NB4 (cell line): ENCODE results near the gene NCCRP1.
"Not testable (repeated sequence)": the region's sequence is repeated elsewhere in the genome, so short reads cannot be mapped to it uniquely, and the experiment has no call there.

Experiments
- DNase-seq: peaks from one replicate; pipeline ENCODE4 v3.0.0; 2010; ENCODE audit warnings: low read depth
- H3K4me3 ChIP-seq: one replicate; pipeline ENCODE4 v1.5.1; 2011; ENCODE audit warnings: mild to moderate bottlenecking, low read depth, low read length, moderate library complexity
- MYC ChIP-seq: IDR thresholded peaks from 2 replicates; pipeline ENCODE4 v1.6.1; 2011; ENCODE audit warnings: low read depth, low read length
- POLR2A ChIP-seq: IDR thresholded peaks from 2 replicates; pipeline ENCODE4 v1.6.1; 2011; ENCODE audit warnings: mild to moderate bottlenecking; ENCODE audit not compliant: insufficient read length; ENCODE audit errors: extremely low read depth
- TF ChIP-seq, protein P1 (sequence below): IDR thresholded peaks from one replicate; pipeline ENCODE4 v1.5.1; 2012; ENCODE audit warnings: low read depth, low read length
- TF ChIP-seq, protein P2 (sequence below): IDR thresholded peaks from 2 replicates; pipeline ENCODE4 v1.6.1; 2011; ENCODE audit warnings: low read depth, low read length

The NCCRP1 gene

DNA sequence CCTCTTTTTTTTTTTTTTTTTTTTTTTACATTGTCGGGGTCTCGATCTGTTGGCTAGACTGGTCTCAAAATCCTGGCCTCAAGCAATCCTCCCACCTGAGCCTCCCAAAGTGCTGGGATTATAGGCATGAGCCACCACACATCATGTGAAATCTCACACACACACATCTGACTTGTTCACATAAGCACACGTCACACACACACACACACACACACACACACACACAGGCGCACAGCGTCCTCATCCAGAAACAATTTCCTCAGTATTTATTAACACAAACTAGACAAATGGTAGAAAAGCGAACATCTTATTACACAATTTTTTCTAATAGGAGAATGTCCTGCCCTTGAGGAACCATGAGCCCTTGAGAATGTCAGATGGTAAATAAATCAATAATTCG, 12.4 kb downstream of the NCCRP1 start:
- TF ChIP-seq POLR2A: no peak
- TF ChIP-seq, protein P1, sequence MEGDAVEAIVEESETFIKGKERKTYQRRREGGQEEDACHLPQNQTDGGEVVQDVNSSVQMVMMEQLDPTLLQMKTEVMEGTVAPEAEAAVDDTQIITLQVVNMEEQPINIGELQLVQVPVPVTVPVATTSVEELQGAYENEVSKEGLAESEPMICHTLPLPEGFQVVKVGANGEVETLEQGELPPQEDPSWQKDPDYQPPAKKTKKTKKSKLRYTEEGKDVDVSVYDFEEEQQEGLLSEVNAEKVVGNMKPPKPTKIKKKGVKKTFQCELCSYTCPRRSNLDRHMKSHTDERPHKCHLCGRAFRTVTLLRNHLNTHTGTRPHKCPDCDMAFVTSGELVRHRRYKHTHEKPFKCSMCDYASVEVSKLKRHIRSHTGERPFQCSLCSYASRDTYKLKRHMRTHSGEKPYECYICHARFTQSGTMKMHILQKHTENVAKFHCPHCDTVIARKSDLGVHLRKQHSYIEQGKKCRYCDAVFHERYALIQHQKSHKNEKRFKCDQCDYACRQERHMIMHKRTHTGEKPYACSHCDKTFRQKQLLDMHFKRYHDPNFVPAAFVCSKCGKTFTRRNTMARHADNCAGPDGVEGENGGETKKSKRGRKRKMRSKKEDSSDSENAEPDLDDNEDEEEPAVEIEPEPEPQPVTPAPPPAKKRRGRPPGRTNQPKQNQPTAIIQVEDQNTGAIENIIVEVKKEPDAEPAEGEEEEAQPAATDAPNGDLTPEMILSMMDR: no peak
- TF ChIP-seq, protein P2, sequence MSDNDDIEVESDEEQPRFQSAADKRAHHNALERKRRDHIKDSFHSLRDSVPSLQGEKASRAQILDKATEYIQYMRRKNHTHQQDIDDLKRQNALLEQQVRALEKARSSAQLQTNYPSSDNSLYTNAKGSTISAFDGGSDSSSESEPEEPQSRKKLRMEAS: no peak
- no peak for TF ChIP-seq MYC
- H3K4me3 ChIP-seq: no peak overlapping the region
- no peak for DNase-seq

DNA sequence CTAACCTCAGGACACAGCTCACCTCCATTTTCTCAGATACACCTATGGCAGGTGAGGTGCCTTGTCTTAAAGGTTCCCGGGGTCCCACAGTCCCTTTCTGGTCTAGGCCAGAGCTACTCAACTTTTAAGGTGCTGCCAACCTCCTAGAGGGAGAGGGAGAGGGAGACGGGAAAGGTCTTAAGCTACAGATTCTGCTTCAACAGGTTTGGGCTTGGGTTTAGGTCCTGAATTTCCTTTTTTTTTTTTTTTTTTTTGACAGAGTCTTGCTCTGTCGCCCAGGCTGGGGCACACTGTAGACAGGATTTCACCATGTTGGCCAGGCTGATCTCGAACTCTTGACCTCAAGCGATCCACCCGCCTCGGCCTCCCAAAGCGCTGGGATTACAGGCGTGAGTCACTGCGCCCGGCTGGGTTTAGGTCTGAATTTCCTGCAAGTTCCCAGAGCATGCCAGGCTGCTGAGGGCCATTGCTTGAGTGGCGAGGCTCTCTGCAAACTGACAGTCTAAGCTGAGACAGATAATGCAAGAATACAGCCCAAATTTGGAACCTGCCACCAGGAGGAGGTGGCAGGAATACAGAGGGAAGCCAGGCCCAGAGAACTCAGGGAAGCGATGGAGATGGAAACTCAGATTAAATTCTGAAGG, 15.1 kb downstream of the NCCRP1 start:
- no peak overlapping the region for H3K4me3 ChIP-seq
- TF ChIP-seq, protein P1: no peak
- no peak for TF ChIP-seq MYC
- TF ChIP-seq, protein P2: no peak
- no peak for TF ChIP-seq POLR2A
- no peak for DNase-seq

DNA sequence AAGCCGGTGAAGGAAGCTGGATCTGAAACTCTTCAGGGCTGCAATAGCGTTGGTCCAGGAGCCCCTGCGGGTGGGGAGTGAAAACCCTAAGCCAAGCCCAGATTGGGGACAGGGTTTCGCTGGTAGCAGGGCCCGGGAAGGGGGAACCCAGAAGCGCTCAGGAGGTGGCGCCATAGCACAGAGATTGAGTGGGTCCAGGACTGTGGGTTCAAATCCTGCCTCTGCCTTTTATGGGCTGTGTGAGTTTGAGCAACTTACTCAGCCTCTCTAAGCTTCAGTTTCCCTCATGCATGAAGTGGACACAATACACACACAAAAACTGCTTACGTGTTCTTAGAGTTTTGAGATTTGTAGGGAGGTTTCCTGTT, 15.6 kb downstream of the NCCRP1 start:
- TF ChIP-seq, protein P1: peak; percentile 50
- TF ChIP-seq, protein P2: no peak
- peak; percentile 55 for DNase-seq
- no peak overlapping the region for H3K4me3 ChIP-seq

DNA sequence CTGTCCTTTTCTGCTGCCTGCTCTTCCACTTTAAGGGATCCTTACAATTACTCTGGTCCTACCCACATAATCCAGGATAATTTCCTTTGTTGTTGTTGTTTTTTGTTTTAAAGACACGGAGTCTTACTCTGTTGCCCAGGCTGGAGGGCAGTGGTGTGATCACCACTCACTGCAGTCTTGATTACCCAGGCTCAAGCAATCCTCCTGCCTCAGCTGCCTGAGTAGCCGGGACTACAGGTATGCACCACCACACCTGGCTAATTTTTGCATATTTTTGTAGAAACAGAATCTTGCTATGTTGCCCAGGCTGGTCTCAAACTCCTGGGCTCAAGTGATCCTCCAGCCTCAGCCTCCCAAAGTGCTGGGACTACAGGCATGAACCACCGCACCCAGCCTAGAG, 18.6 kb downstream of the NCCRP1 start:
- not testable (repeated sequence) for H3K4me3 ChIP-seq, DNase-seq

DNA sequence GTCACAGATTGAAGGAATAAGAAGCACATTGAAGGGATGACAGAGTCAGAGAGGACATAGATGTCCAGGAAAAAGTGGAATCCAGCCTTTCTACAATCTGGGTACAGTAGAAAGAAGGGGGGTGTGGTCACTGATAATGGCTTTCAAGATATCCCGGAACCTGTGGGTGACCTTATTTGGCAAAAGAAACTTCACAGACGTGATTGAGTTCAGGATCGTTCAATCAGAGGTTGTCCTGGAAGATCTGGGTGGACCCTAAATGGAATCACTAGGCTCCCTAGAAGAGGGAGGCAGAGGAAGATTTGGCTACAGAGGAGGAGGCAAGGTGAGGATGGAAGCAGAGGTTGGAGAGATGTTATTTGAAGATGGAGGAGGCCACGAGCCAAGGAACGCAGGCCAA, 20.3 kb downstream of the NCCRP1 start:
- no peak for DNase-seq
- TF ChIP-seq POLR2A (no peak), MYC (no peak)
- TF ChIP-seq, protein P1: no peak
- TF ChIP-seq, protein P2: no peak

DNA sequence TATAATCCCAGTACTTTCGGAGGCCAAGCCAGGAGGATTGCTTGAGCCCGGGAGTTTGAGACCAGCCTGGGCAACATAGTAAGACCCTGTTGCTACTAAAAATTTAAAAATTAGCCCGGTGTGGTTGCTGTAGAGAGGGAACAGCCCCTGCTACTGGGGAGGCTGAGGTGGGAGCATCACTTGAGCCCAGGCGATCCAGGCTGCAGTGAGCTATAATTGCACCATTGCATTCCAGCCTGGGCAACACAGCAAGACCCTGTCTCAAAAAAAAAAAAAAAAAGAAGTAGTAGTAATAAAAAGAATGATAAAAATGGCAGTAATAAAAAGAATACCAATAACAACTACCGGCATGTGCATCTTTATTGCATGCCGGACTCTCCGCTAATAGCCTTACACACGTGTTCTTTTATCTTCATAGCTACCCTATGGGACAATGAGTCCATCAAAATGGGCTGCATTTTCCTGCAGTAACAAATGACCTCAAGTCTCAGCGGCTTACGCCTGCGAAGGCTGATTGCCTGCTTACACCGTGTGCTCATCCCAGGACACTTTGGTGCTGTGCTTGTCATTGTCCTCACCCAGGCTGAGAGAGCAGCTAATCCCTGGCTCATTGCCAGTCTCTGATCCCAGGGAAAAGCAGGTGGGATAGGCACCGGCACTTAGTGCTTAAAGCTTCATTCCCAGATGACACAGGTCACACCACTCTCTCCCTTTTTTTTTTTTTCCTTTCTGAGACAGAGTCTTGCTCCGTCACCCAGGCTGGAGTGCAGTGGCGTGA, 21.7 kb downstream of the NCCRP1 start:
- TF ChIP-seq POLR2A: no peak
- no peak for TF ChIP-seq MYC
- no peak for DNase-seq
- no peak overlapping the region for H3K4me3 ChIP-seq

More for the DNA sequence above, 20.3 kb downstream of the NCCRP1 start:
- no peak overlapping the region for H3K4me3 ChIP-seq

DNA sequence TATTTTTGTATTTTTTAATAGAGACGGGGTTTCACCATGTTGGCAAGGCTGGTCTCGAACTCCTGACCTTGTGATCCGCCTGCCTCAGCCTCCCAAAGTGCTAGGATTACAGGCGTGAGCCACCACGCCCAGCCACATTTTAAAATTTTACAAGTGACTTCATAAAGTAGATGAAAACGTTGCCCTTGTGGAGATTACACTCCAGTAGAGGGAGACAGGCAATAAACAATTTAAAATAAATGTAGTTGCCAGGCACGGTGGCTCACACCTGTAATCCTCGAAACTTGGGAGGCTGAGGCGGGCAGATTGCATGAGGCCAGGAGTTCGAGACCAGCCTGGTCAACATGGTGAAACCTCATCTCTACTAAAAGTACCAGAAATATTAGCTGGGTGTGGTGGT, 22.3 kb downstream of the NCCRP1 start:
- not testable (repeated sequence) for DNase-seq, H3K4me3 ChIP-seq
